IPS-18c (cell line): Measurements from ENCODE around the gene CUEDC1.
A peak's percentile ranks its signal among the peaks of the same experiment; 100 is the strongest.
"Not testable (repeated sequence)": the region's sequence is repeated elsewhere in the genome, so short reads cannot be mapped to it uniquely, and the experiment has no call there.

Source experiments
- H3K4me3 ChIP-seq: 2 replicates; pipeline ENCODE4 v1.7.0; 2013; ENCODE audit warnings: low read depth, mild to moderate bottlenecking, low read length, moderate library complexity; ENCODE audit not compliant: insufficient read depth
- H3K9me3 ChIP-seq: one replicate; pipeline ENCODE4 v1.6.1; 2013; ENCODE audit warnings: mild to moderate bottlenecking, low read length, moderate library complexity; ENCODE audit not compliant: control insufficient read depth, insufficient read depth

CUEDC1 gene

DNA sequence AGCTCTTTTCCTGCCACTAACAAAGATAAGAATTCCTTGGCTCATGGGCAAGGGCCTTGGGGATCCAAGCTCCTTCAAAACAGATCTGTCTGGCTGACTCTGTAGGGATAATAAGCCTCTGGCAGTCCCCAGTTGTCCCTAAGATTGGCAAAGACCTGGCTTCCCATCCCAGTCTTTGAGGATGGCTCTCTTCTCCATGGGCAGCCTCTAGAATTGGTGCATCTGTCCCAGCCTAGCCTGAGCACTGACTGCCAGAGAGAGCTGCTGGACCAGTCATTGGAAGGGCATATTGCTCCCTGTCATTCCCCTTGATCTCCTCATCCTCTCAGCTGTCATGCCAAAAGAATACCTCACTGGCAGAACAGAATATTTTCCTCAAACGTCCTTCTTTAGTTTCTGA lies 13.2 kb upstream of the CUEDC1 start:
- Histone ChIP-seq H3K9me3 (no peaks in the 10 kb centered on the region), H3K4me3 (no peak overlapping the region)

DNA sequence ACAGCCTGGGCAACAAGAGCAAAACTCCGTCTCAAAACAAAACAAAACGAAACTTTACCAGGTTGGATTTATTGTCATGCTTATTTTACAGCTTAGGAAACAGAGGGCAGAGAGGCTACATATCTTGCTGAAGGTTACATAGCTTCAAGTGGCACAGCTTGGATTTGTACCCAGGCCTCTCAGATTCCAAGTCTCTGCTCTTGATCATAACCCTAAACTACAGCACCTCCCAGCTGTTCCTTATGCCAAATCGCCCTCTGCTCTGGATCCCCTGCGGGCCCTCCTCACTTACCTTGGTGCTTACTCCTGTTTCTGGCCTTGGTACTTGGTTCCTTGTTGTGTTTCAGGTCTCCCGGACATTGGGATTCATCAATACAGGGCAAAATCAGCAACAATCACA lies 11.7 kb upstream of the CUEDC1 start:
- Histone ChIP-seq H3K4me3 (no peak overlapping the region), H3K9me3 (no peaks in the 10 kb centered on the region)

DNA sequence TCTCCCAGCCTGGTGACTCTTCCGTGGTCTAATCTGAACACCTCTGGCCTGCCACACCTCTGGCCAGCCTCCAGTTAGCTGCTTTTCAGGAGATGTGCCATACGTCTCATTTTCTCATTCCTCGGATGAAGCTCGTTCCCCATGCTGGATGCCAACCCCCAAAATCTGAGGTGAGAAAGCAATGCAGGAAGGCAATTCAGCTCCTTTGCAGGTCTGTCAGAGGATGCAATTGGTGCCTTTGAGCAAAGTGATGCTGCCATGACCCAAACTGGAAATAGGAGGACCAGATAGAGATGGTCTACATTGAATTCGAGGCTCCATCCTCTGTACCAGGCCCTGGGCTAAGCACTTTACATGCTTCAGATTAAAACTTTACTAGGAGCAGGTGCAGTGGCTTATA lies 11.0 kb upstream of the CUEDC1 start:
- Histone ChIP-seq H3K4me3 (no peak overlapping the region), H3K9me3 (no peaks in the 10 kb centered on the region)

DNA sequence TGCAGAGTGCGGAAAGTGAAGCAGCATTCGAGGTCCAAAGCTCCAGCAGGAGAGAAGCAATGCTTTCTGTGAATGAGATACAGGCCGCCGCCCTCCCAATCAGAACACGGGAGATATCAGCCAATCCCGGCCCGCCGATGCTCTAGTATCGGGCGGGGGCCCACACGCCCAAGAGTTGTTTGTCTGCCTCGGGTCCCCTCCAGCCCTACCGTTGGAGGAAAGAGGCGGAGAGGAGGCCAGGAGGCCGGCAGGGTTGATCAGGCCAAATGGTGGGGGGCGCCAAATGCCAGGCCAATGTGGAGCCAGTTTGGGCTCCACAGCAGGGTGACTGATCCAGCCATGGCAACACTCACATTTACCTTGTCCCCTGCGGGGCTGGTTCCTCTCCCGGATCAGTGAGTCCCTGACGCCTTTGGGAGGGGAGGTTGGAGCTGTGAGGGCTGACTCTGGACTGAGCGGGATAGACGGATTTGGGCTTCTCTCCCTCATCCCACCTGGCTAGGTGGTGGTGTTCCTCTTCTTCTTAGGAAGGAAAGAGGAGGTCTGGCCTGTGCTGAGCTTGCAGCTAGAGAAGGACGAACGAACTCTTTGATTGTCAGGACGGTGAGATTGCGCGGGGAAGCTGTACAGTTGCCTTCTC lies 10.4 kb upstream of the CUEDC1 start:
- H3K9me3 ChIP-seq: no peaks in the 10 kb centered on the region
- no peak overlapping the region for H3K4me3 ChIP-seq

DNA sequence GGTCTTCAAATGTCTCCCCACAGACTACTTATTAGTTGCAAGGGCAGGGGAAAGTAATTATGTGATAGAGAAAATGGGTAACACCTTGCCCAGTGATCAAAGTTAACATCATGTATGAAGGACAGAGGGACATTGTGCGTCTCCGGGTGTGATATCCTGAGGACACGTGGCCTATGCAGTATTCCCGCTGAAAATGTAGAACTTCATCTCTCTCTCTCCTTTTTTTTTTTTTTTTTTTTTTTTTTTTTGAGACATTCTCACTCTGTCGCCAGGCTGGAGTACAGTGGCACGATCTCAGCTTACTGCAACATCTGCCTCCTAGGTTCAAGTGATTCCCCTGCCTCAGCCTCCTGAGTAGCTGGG lies 7.9 kb upstream of the CUEDC1 start:
- no peak overlapping the region for H3K4me3 ChIP-seq
- H3K9me3 ChIP-seq: no peaks in the 10 kb centered on the region

DNA sequence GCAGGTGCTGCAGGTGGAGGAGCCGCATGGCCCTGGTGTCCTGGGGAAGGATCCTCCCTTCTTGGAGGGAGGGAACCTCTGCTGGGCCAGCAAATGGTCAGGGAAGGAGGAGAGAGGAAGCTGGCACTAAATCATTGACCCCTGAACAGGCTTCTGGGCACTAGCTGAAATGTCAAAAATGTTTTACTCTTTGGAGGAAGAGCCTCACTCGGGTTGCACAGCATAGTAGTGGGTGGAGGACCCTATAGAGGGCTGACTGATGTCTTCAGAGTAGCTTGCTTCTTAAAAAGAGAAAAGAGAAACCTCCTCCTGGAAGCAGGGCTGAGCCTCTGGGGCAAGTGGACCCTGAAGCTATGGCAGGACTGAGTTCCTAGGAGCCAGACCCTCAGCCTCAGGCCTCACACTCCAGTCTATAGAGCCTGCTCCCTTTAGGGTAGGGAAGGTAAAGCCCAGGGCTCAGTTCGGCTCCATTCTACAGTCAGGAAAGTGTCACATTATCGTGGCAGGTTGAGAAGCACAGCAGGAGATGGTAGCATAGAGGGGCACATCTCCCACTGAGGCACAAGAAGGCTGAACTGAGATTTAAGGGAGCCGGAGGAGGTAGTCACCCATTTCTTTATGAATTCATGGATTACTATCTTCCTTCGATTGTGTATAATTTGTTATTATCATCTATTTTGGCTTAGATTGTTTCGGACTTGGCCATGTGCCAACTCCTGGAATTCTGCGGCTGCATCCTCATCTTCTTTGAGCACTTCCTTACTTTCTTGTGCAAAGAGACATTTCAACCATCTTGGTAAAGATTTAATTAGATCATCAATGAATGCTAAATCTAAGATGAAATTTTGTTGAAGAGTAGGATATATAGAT lies 7.3 kb upstream of the CUEDC1 start:
- Histone ChIP-seq H3K9me3 (no peaks in the 10 kb centered on the region), H3K4me3 (no peak overlapping the region)

DNA sequence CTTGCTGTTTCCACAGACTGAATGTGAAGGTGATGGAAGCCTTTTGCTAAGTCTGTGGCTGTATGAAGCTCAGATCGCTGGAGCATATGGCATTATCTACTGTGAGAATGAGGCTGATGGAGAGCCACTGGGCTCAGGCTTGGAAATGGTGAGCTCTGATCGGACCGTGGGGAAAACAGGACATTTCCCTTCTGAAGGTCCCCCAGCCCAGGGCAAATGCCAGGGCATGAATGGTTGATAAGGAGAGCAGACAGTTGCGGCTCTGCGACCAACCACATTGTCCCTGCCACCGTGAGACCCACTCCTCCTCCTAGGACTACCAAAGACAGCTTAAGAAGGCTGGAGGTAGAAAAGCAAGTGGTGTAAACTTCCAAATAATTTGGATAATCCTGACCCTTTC lies 4.7 kb upstream of the CUEDC1 start:
- Histone ChIP-seq H3K4me3 (no peak overlapping the region), H3K9me3 (no peaks in the 10 kb centered on the region)

DNA sequence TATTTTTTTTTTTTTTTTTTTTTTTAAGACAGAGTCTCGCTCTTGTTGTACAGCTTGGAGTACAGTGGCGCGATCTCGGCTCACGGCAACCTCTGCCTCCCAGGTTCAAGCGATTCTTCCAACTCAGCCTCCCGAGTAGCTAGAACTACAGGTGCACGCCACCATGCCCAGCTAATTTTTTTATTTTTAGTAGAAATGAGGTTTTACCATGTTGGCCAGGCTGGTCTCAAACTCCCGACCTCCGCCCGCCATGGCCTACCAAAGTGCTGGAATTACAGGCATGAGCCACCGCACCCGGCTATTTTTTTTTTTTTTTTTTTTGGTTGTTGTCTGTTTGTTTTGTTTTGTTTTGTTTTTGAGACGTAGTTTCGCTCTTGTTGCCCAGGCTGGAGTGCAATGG lies 3.2 kb upstream of the CUEDC1 start:
- not testable (repeated sequence) for H3K9me3 ChIP-seq, H3K4me3 ChIP-seq

DNA sequence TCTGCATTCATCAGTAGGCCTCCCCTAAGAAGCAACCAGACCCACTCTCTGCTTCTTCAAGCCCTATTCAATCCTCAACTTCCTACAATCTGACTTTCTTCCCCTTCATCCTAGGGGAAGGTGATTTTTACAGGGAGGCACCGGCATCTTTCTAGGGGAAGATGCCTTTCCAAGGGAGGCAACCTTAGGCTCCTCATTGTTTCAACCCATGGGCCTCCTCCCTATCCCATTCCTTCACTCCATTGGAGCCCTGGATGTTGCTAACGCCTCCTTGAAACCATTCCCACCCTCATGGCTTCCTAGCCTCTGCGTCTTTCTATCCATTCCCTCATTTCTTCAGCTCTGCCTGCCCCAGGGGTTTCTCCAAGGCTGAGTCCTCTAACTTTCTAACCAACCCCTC lies 2.7 kb upstream of the CUEDC1 start:
- no peak overlapping the region for H3K4me3 ChIP-seq
- H3K9me3 ChIP-seq: no peaks in the 10 kb centered on the region

DNA sequence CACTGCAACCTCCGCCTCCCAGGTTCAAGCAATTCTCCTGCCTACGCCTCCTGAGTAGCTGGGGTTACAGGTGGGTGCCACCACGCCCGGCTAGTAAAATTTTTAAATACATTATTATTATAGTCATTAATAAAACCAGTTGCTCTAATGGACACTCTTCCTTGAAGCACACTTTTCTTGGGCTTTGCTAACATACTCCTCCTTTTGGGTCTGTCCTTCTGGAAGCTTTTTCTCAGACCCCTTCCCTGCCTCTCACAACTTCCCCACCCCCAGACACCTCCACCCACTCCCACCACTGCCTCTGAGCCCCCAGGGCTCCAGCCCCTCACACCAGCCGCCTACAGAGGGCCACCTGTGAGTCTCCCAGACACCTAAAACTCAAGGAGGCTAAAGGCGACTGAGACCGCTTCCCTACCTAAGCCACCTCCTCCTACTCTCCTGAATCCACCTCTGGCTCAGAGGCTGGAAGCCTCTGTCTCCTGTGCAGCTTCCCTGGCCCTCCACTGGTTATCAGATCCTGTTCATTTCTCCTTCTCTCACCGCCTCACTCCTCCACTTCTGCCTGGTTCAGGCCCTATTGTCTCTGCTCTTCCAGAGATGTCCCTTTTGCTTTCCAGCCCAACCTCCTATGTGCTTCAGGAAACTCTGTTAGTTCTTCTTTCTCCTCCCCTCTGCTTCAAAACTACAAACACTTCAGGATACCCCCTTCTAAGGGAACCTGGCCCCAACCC lies 2.1 kb upstream of the CUEDC1 start:
- Histone ChIP-seq H3K9me3 (no peaks in the 10 kb centered on the region), H3K4me3 (no peak overlapping the region)

DNA sequence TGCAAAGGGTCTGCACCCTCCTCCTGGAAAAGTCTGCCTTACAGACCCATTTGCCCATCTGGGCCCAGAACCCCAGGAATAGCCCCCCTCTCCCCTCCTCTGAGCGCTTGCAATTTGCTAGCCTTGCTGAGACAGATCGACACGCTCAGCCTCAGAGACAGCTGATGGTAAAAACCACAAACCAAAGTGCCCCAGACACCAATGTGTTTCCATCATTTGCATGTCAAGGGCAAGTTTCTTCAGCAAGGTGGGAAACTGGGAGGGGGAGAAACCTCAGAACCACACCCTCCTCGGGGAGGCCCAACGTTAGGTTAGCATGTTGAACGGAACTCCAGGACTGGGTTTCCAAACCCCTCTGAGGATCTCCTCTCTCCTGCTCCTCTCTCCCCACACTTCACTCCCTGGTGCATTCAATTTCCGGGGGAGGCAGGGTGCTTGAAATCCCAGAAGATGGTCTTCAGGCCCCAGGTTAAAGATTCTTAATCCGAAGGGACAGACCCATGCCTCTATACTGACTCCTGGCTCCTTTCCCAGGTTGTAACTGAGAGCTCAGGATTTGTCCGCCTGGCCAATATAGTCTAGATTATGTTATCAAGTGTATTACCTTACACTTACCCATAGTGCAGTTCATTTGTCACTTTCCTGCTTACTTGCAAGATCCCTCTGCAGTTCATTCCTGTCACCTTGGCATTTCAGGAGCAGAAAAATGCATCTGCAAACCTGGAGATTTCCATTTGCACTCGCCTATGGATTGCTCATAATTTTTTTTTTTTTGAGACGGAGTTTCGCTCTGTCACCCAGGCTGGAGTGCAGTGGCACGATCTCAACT lies 1.3 kb upstream of the CUEDC1 start:
- Histone ChIP-seq H3K4me3 (peak overlapping the region; percentile 55), H3K9me3 (no peaks in the 10 kb centered on the region)

DNA sequence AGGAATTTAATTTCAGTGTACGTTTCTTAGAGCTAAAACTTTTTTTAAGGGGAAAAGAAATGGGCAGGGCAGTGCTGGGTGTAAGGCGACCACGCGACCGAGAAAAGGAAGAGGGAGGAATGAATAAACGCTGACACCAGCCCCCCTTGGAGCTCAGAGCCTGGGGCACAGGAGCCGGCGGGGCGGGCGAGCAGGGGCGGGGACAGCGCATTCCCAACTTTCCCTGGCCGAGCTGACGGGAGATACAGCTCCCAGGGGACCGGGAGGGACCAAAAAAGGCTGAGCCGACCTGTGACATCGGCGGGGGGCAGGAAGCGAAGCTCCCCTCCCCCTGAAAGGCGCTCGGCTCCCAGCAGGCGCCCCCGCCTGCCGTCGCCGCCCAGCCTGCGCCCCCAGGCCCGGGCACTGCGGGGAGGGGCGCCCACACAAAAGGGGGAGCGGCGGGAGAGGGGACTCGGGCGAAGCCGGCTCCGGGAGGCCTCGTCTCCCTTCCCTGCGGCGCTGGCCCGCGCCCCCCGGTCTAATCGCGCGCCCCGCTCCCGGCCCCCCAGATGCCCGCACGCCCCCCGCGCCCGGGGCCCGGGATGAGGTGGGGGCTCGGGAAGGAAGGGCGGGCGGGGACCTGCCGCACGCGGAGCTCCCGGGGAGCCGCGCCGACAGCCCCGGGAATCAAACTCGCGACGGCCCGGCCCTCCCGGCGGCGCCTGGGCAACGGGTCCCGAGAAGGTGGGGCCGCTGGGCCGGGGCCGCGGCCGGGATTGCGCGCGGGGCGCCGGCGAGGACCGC lies 622 bp downstream of the CUEDC1 start:
- no peaks in the 10 kb centered on the region for H3K9me3 ChIP-seq
- H3K4me3 ChIP-seq: peak overlapping the region; percentile 62

DNA sequence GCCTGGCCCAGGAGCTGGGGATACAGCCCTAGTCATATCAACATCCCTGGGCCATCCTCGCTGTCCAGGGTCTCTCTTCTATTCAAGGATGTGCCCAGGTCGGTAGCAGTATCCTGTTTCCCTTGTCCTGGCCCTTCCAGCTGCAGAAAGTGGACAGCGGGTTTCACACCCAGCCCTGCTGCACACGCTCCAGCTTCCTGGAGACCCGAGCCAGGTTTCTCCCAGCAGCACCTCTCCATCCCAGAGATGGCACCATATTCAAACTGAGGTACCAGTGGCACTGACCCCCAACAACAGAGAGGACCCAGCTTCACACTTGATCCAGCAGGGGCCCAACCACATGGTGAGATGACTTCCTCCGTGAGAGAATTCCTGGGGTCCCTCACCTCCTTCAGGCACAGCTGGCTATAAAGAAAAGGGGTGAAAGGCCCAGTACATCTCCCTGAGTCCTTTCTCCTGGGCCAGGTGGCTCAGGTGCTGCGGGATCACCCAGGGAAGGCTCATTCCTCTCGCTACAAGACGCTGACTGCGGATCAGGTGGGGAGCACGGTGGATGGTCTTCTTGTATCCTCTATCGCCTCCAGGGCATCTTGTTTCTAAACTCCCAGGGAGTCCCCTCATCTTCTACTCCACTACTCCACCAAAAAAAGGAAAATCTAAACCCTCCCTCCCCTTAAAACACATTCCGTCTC lies 1.4 kb downstream of the CUEDC1 start:
- peak overlapping the region; percentile 62; the same call in 1 of the 2 replicates for H3K4me3 ChIP-seq
- no peaks in the 10 kb centered on the region for H3K9me3 ChIP-seq

DNA sequence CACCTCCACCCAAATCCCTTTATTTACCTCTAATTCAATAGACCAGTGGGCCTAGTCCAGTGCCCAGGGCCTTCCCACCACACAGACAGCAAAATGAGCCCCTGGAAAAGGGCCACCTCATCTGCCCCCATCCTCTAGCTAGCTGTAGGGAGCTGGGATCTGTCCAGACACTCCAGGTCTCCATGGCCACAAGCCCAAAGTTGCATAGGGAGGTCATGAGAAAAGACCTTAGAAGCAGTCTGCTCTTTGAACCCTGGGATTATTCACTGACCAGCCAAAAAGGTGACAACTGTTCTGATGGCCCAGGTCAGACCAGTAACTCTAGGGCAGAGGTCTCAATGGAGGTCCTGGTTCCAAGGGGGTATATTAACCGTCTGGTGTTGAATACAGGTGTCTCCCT lies 2.0 kb downstream of the CUEDC1 start:
- Histone ChIP-seq H3K9me3 (no peaks in the 10 kb centered on the region), H3K4me3 (no peak overlapping the region)

DNA sequence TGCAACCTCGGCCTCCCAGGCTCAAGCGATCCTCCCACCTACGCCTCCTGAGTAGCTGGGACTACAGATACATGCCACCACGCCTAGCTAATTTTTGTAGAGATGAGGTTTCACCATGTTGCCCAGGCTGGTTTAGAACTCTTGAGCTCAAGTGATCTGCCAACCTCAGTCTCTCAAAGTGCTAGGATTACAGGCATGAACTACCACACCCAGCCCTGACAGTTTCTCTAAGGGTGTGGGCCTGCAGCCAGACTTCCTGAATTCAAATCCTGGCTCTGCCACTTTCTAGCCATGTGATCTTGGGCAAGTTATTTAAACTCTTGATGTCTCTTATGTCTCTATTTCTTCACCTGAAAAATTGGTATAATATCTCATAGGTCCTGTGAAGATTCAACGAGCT lies 5.6 kb downstream of the CUEDC1 start:
- no peak overlapping the region for H3K4me3 ChIP-seq
- no peaks in the 10 kb centered on the region for H3K9me3 ChIP-seq
